ENCODE results near the gene FNDC5.
"Not testable (repeated sequence)": the region's sequence is repeated elsewhere in the genome, so short reads cannot be mapped to it uniquely, and the experiment has no call there.

Gene FNDC5

GRCh38 chr1:32870615-32871363 lies at the start of gene FNDC5:
TSS of gene FNDC5 (minus strand) at chr1:32870912.
- DNase-seq (ENCODE audit: low read depth), result no peak

GRCh38 chr1:32919811-32920733 lies 49.4 kb upstream of the FNDC5 start:
- DNase-seq (ENCODE audit: low read depth), result no peak

- no peak for DNase-seq (ENCODE audit: low read depth)
Measured at GRCh38 chr1:32918179-32918578, 47.5 kb upstream of the FNDC5 start.

GRCh38 chr1:32917521-32917920 lies 46.8 kb upstream of the FNDC5 start:
- DNase-seq (ENCODE audit: low read depth), result no peak

GRCh38 chr1:32915766-32916706 lies 45.3 kb upstream of the FNDC5 start:
- DNase-seq (ENCODE audit: low read depth), result no peak

- DNase-seq (ENCODE audit: low read depth), result no peak
Measured at GRCh38 chr1:32910319-32910718, 39.6 kb upstream of the FNDC5 start.

- DNase-seq (ENCODE audit: low read depth), result no peak
Measured at GRCh38 chr1:32907435-32907834, 36.7 kb upstream of the FNDC5 start.

- no peak for DNase-seq (ENCODE audit: low read depth)
Measured at GRCh38 chr1:32906654-32907053, 35.9 kb upstream of the FNDC5 start.

GRCh38 chr1:32905588-32905987 lies 34.9 kb upstream of the FNDC5 start:
- not testable (repeated sequence) for DNase-seq (ENCODE audit: low read depth)

GRCh38 chr1:32904797-32905196 lies 34.1 kb upstream of the FNDC5 start:
- DNase-seq (ENCODE audit: low read depth), result no peak

- no peak for DNase-seq (ENCODE audit: low read depth)
Measured at GRCh38 chr1:32903991-32904785, 33.5 kb upstream of the FNDC5 start.

- no peak for DNase-seq (ENCODE audit: low read depth)
Measured at GRCh38 chr1:32902535-32902920, 31.8 kb upstream of the FNDC5 start.

- DNase-seq (ENCODE audit: low read depth), result no peak
Measured at GRCh38 chr1:32901823-32902534, 31.3 kb upstream of the FNDC5 start.

- no peak for DNase-seq (ENCODE audit: low read depth)
Measured at GRCh38 chr1:32900956-32901822, 30.5 kb upstream of the FNDC5 start, which contains the start of gene TMEM54. TSS of gene TMEM54 (minus strand) at chr1:32901389. CDS start at chr1:32901238, 151 bp downstream.

GRCh38 chr1:32900371-32900955 lies 29.8 kb upstream of the FNDC5 start:
- DNase-seq (ENCODE audit: low read depth), result no peak

- no peak for DNase-seq (ENCODE audit: low read depth)
Measured at GRCh38 chr1:32899586-32900296, 29.0 kb upstream of the FNDC5 start.

GRCh38 chr1:32898958-32899357 lies 28.2 kb upstream of the FNDC5 start:
- DNase-seq (ENCODE audit: low read depth), result no peak

- no peak for DNase-seq (ENCODE audit: low read depth)
Measured at GRCh38 chr1:32898056-32898455, 27.3 kb upstream of the FNDC5 start.
